PFSK-1 (cell line): ENCODE data around the gene TTC16.

Experiments
- FOXP2 ChIP-seq: optimal IDR thresholded peaks from 2 replicates; pipeline ENCODE3; 2011; ENCODE audit warnings: borderline replicate concordance, control low read depth, inconsistent platforms; ENCODE audit not compliant: insufficient read depth; ENCODE audit errors: extremely low read length, extremely low read depth
- POLR2AphosphoS5 ChIP-seq: IDR thresholded peaks from 2 replicates; pipeline ENCODE4 v1.6.1; 2012; ENCODE audit warnings: low read depth, mild to moderate bottlenecking, control low read depth, low read length, moderate library complexity
- SIN3A ChIP-seq: IDR thresholded peaks from 2 replicates; pipeline ENCODE4 v1.6.1; 2012; ENCODE audit warnings: mild to moderate bottlenecking, low read length, moderate library complexity, borderline replicate concordance; ENCODE audit not compliant: insufficient read depth
- TAF1 ChIP-seq: IDR thresholded peaks from 2 replicates; pipeline ENCODE4 v1.6.1; 2012; ENCODE audit warnings: low read length, control low read depth, borderline replicate concordance; ENCODE audit not compliant: insufficient read depth
- TF ChIP-seq, protein P1 (sequence below), 2 experiments: IDR thresholded peaks; 2 replicates each; pipeline versions ENCODE4 v1.6.1 to v1.8.0; 2011 to 2012; ENCODE audit warnings: low read depth in 2 of 2, low read length in 2 of 2, control low read depth in 1 of 2, inconsistent platforms in 1 of 2, mild to moderate bottlenecking in 1 of 2, moderate library complexity in 1 of 2; ENCODE audit not compliant: insufficient read depth in 1 of 2

The TTC16 gene

DNA sequence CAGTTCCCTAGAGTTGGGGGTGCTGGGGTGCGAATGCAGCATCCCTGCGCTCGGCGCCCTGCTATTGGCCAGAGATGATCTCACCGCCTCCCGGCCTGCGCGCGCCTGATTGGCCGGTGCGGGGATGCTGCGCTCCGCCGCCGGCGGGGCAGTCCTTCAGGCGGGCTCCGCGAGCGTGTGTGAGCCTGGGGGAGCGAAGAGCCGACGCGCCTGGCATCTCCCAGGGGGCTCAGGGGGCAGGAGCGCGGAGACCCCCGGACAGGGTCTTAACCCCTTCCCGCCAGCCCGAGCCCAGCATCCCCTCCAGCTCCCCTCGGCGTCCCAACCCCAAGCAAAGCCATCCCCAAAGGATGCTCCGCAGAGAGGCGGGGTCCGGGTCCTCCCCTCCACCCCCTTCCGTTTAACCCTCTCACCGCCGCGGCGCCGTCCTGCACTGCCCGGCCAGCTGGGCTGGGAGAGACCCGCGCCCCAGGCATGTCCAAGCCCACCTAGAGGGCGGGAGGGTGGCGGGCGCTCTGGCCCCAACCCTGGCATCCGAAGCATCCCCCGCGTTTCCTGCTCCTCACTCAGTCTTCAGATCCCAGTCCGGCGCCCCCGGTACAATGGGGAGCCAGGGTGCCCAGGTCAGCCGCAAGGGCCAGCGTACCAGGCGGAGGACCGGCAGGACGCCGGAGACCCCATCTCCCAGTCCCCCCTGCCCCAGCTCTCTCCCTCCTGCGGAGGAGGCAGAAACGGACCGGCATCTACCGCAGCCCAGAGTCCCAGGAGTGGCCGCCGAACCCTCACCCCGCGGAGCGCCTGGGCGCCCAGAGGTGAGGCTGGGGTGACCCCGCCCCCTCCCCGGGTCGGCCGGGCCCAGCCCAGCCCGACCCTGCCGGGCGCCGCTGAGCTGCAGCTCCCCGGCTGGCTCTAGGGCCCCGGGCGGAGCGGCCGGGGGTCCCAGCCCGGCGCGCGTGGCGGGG lies 38.5 kb downstream of the TTC16 start:
- no peak for TF ChIP-seq FOXP2
- TF ChIP-seq TAF1: no peak
- TF ChIP-seq POLR2AphosphoS5: no peak
- TF ChIP-seq SIN3A: no peak
- TF ChIP-seq, protein P1, sequence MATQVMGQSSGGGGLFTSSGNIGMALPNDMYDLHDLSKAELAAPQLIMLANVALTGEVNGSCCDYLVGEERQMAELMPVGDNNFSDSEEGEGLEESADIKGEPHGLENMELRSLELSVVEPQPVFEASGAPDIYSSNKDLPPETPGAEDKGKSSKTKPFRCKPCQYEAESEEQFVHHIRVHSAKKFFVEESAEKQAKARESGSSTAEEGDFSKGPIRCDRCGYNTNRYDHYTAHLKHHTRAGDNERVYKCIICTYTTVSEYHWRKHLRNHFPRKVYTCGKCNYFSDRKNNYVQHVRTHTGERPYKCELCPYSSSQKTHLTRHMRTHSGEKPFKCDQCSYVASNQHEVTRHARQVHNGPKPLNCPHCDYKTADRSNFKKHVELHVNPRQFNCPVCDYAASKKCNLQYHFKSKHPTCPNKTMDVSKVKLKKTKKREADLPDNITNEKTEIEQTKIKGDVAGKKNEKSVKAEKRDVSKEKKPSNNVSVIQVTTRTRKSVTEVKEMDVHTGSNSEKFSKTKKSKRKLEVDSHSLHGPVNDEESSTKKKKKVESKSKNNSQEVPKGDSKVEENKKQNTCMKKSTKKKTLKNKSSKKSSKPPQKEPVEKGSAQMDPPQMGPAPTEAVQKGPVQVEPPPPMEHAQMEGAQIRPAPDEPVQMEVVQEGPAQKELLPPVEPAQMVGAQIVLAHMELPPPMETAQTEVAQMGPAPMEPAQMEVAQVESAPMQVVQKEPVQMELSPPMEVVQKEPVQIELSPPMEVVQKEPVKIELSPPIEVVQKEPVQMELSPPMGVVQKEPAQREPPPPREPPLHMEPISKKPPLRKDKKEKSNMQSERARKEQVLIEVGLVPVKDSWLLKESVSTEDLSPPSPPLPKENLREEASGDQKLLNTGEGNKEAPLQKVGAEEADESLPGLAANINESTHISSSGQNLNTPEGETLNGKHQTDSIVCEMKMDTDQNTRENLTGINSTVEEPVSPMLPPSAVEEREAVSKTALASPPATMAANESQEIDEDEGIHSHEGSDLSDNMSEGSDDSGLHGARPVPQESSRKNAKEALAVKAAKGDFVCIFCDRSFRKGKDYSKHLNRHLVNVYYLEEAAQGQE (IDR thresholded peaks at IDR 0.05; ENCODE audit: insufficient read depth in 1 of 2, low read depth in 2 of 2, low read length in 2 of 2): no peak

DNA sequence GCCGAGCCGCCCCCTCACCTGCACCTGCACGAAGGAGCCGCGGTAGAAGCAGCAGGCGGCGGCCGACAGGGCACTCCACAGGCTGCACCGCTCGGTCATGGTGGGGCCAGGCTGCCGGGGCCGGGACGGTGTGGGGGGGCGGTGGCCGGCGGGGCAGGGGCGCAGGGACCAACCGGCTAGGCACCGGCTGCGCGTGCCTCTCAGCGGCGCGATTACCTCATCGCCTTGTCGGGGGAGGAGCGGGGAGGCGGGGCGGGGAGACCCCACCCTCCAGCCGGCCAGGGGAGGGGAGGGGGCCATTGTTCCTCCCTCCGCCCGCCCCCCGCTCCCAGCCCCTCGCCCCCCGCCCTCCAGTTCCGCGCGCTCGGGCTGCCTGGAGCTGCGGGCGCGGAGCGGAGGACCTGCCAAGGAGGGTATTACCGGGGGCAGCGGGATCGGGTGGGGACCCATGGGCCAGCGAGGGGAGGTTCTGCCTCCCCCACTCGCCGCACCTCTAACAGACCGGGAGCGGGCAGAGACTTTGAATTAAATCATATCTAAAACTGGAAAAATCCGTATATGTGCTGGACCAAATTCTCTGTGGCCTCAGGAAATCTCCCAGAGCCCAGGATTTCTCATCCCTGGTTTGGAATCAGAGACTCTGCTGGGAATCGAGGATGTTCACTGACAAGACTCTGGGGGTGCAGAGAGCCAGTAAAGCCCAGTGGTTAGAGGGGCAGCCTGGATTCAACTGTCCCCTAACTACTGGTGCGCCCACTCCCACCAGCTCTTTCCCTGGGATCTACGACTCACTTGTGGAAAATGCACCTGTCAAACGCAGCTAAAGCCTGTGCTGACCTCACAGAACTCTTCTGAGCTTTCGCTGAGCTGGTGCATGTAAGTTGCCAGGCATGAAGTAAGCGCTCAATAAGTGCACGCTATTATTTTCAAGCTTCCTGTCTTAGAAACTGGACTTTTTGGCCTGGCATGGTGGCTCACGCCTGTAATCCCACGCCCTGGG lies 39.5 kb downstream of the TTC16 start:
- TF ChIP-seq, protein P1 (IDR thresholded peaks at IDR 0.05; ENCODE audit: insufficient read depth in 1 of 2, low read depth in 2 of 2, low read length in 2 of 2): no peak
- TF ChIP-seq TAF1 (no peak), POLR2AphosphoS5 (no peak), FOXP2 (no peak), SIN3A (no peak)

DNA sequence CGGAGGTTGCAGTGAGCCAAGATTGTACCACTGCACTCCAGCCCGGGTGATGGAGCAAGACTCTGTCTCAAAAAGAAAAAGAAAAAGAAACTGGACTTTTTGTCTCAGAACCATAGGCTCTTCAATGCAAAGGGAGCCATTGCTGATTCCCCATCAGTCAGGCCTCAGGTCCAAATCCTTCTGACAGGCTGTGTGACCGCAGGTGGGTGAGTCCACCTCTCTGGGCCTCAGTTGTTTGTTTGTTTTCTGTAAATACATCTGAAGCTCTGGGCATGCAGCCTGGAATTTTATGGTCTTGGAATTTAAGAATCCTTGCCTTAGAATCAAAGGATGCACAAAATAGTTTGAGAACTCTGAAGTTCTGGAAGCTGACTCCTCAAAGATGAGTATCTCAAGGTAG lies 40.4 kb downstream of the TTC16 start:
- TF ChIP-seq SIN3A: no peak
- TF ChIP-seq POLR2AphosphoS5: no peak
- no peak for TF ChIP-seq FOXP2
- no peak for TF ChIP-seq TAF1
- TF ChIP-seq, protein P1 (IDR thresholded peaks at IDR 0.05; ENCODE audit: insufficient read depth in 1 of 2, low read depth in 2 of 2, low read length in 2 of 2): no peak

DNA sequence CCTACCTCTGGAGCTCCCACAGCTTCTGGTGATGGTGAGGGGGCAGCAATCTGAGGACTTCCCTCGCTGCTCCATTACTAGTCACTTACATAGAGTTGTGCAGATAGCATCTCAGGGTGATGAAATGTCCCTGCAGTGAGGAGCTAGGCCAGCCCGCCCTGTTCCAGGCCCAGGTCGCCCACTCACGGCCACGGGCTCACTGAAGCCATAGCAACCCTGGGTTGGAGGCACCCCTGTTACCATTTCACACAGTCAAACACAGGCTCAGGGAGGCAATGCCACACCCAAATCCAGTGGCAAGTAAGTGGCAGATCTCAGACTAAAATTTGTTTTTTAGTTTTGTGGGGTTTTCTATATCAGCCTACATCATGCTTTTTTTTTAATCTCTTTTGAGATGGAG lies 43.0 kb downstream of the TTC16 start:
- TF ChIP-seq SIN3A: no peak
- TF ChIP-seq, protein P1 (IDR thresholded peaks at IDR 0.05; ENCODE audit: insufficient read depth in 1 of 2, low read depth in 2 of 2, low read length in 2 of 2): no peak
- TF ChIP-seq TAF1: no peak
- no peak for TF ChIP-seq POLR2AphosphoS5
- no peak for TF ChIP-seq FOXP2
